Fibroblast of the conjunctiva (primary cell): ENCODE measurements around the gene NFATC2.

Source experiments
- DNase-seq: peaks from one replicate; pipeline ENCODE4 v3.0.0-alpha.2; 2010; ENCODE audit warnings: low read depth

NFATC2 gene

DNA sequence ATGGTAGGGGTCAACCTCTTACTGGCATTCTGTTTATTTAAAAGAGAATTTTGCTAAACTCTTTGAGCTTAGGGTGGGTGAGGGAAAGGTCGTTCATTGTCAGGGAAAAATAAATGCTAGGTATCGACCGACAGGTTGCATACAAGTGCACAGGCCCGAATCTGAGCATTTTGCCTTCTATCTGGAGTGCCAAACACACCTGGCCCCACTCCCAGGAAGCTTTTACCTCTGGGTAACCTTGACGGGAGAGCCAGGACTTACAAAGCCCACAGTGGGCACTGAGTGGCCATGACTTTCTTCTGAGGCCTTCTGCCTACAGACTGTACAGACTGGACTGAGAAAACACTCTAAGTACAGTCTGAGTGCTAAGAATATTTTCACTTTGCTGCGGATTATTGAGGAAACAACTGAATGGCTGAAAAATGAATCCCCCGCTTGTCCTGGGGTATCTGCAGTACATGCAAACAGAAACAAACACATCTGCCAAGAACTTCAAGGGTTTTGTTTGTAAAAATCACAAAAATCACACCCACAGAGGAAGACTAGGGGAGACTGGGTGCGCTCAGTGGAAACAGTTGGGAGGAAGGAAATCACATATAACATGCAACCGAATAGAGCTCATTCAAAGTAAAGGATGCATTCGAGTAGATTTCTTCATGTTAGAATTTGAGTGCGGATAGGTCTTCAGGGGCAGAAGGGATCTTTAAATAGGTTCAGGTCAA, 152.8 kb downstream of the NFATC2 start:
- no peak for DNase-seq

DNA sequence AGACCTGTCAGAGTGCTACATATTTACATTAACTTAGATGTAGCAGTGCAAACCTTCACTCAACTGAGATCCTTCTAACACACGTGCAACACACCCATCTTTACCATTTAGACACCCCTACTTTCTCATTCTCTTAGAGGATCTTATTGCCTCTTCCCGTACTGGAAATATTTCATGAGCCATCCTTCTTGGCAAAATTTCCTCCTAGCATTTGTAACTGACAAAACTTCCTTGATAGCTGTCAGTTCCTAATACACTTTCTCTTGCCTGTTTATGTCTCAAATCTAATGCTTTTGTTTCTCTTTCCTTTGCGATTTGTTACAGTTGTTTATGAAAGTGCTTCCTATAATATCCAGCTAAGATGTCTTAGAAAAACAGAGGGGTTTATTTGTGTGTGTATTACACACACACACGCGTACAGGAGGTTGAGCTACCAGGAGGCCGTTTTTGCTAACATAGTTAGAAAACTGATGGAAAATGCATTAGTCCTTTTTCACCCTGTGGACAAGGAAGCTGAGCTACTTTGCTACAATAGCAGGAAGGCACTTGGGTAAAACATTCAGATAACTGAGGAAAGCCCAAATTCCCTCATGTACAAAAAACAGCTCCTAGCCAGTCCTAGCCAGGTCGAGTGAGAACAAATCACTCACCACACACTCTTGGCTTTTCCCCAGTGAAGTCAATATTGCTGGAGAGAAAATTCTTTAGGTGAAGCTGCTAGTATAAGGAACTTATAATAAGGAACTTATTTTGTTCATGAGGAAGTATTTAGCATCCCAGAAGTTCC, 153.6 kb downstream of the NFATC2 start:
- no peak for DNase-seq

DNA sequence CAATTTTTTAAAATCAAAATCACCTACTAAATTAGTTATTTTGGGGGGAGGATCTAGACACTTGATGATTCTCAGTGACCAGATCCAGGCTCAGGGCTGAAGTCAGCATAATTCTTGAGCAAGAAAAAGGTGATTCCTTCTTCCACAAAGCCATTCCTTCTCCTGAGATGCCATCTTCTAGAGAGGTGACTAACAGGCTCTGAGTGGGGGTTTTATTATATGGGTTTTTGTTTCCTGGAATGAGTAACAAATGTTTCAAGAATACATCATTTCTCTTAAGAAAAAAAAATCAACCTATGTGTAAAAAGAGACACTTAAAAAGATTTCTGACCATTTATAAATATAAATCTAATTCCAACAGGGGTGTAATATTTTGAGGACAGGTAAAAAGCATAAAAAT, 154.3 kb downstream of the NFATC2 start:
- no peak for DNase-seq

DNA sequence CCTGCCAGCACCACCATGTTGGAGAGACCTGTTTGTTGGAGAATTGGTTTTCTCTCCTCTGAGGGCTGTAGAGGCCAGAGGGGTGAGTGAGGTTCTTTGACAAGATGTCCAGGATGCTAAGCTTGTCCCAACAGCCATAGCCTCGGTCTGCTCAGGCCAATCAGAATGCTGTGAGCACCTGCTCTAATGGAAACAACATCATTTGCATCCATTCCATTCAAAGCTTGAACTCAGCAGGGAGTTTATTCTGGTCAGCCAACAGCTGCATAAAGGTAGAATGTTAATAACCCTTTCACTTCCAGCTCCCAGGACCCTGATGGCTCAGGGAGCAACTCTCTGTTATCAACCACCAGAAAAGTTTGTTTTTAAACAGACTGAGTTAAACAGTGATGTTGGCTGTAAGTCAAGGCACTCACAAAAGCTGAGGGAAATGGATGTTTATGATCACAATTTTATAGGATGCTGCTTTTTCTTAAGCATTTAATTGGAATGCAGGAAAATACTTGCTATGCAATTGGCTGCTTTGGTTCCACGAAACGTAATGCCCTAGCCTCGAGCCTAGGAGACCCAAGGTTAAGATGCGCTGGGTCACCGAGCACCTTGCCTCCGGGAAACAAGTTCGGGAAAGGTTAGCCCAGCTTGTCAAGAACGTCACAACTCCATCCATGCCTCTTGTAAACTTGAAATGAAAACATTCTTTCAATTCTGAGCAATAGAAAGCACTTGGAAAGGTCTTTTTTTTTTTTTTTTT, 155.2 kb downstream of the NFATC2 start:
- no peak for DNase-seq

DNA sequence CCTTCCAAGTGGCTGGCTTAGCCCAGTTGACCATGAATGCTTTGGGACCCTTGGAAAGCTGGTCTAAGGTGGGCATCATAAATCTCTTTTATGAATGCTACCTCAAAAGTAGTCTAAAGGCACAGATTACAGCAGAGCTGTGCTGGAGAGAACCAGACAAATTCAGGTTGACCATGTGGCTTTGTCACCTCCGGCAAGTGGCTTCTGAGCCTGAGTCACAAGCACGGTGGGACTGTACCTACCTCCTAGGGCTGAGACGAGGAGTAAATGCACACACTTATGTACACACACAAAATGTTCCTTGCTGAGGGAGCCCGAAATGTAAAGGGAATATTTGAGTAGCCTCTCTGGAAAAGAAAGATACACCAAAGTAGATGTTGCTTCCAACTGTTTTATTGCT, 155.9 kb downstream of the NFATC2 start:
- no peak for DNase-seq

DNA sequence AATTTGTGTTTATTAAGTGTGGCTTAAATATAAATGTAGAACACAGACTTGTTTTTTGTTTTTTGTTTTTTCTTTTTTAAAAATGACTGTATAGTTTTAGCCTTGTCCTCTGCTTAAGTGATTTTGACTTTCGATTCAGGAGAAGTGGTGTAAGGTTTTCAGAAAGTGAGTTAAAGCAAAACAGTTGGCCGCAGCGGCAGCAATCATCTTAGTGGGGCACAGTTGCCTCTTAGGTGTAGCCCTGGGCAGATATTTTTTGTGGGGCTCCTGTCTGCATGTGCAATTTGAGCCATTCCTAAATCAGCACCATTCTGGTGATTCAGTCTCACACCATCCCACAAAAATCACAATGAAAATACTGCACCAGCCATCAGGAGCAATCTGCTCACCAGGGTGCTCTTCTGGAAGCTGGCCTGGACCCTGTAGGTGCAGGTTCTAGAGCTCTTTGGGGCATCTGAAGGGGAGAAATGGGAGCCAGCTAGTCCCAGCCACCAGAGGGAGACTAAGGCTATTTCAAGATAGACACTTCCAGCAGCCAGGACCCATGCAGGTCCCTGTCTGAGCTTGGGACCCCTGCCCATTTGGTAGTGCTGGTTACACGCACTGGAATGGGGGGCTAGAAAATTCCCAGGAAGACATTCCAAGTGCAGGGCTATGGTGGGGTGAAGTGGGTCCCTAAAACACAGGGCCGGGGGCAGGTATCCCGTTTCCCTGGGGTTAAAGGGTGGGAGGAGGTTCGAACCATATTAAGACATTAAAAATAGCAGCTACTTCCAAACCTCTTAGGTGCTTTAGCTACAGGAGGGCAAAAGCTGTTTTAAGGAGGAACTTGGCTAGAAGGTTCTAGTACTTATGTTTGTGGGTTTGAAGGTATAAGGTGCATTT, 156.6 kb downstream of the NFATC2 start:
- no peak for DNase-seq

DNA sequence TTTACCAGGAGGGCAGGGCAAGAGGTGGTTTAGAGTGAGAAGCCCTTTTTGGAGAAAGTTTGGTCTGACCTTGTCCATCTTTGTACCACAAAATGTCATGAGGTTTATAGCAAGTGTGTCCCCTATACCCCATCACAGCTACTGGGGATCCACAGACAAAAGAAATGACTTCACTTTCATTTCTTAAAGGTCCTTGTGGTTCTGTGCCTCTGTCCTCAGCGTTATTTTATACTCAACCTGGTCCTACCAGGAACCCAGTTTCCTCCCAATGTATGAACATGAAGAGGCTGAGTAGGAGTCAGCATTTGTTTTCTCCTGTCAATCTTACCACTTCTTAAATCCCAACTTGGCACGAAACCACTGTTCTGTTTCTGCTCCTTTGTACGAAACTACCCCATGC, 157.6 kb downstream of the NFATC2 start:
- no peak for DNase-seq

DNA sequence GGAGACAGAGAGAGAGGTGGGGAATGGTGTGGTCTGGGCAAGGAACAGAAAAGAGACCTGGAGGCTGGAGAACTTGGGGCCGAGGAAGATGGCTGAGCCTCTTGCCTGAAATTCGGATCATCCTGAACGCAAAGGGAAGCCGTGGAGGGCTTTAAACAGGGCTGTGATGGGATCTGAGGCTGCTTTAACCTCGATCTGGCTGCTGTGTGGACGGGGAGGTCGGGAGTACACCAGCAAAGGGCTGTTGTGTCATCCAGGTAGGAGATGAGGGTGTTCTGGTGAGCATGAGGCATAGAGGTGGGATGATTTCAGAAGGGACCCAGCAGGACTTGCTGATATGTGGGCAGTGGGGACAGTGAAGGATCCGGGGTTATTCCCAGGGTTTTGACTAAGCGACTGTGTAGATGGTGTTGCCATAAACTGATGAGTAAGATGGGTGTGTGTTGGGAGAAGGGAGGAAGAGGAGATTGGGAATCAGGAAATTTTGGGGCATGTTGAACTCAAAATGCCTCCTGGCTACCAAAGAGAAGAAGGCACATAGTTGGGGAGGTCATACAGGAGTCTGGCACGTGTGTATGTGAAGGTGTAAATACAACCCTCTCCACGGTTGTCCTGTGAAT, 158.5 kb downstream of the NFATC2 start:
- no peak for DNase-seq

DNA sequence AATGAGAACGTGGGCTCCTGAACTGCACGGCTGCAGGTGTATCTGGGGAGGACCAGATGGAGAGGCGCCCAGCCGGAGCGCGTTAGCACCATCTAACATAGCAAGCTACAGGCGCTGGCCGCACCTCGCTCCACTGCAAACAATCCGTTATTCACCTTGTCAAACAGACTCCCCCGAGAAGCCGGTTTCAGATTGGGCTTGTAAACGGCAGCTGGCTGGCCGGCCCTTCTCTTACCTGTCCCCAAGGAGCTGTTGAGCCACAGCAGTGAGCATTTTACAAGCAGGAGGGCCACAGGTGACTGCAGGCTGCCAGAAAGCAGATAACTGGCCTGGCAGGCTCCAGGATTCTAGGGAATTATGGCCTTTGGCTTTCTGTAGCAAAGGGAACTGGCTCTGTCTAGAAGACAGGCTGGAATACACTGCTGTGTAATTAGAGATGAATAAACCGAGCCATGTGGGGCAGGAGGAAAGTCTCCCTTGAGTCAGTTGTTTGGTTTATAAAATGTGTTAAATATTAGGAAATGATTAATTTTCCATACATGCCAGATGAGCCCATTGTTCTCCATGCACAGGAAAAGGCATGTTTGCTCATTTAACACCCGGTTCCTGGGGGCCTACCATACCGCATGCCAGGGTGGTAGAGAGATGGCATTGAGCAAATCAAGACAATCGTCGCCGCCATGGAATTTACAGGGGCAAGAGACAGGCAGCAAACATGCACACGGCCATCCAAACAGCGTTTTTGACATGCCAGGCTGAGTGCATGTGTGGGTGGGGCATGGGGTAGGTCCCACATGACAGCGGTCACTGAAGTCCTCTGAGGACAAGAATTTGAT, 159.3 kb downstream of the NFATC2 start:
- no peak for DNase-seq

DNA sequence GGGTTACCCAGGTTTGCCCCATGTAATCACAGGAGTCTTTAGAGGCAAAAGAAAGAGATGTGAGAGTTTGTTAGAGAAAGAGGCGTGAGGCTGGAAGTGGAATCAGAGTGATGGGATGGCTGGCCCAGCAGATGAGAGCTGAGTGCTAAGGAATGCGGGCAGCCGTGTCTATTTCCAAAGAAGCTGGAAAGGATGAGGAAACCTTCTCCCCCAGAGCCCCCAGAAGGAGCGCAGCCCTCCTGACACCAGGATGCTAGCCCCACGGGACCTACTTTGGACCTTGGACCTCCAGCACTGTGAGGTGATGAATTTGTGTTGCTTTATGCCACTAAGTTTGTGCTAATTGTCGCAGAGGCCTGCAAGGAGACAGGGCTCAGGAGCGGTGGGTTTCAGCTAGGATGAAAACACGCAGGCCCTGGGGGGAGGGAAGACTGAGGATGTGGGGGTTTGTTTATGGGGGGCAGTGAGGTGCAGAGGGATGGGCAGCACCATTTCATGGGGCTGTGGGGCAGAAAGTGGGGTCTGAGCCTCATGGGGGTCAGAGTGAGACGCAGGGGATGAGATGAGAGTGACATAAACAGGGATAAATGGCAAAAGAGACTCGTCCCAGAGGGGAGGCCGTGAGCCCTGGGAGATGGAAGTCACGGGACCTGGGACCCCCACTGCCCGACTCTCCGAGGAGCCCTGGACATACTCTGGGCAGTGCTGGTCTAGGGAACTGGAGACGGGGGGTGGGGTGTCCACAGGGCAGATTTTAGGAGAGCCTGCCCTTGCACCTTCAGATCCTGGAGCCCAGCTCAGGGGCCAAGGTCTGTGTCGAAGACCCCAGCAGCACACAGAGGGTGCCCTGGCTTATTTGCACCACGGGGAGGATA, 160.2 kb downstream of the NFATC2 start:
- DNase-seq = no peak

DNA sequence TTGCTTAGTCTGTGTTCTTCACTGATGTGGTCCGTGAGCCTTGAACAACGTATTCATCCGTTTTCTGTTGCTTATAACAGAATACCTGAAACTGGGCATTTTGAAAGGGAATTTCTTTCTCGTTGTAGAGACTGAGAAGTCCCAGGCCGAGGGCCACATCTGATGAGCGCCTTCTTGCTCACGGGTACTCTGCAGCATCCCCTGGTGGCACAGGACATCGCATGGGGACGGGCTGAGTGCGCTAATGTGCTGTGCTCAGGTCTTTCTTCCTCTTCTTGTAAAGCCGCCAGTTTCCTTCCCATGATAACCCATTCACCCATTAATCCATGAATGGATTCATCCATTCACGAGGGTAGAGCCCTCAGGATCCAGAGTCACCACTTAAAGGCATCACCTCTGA, 161.0 kb downstream of the NFATC2 start:
- DNase-seq = no peak

DNA sequence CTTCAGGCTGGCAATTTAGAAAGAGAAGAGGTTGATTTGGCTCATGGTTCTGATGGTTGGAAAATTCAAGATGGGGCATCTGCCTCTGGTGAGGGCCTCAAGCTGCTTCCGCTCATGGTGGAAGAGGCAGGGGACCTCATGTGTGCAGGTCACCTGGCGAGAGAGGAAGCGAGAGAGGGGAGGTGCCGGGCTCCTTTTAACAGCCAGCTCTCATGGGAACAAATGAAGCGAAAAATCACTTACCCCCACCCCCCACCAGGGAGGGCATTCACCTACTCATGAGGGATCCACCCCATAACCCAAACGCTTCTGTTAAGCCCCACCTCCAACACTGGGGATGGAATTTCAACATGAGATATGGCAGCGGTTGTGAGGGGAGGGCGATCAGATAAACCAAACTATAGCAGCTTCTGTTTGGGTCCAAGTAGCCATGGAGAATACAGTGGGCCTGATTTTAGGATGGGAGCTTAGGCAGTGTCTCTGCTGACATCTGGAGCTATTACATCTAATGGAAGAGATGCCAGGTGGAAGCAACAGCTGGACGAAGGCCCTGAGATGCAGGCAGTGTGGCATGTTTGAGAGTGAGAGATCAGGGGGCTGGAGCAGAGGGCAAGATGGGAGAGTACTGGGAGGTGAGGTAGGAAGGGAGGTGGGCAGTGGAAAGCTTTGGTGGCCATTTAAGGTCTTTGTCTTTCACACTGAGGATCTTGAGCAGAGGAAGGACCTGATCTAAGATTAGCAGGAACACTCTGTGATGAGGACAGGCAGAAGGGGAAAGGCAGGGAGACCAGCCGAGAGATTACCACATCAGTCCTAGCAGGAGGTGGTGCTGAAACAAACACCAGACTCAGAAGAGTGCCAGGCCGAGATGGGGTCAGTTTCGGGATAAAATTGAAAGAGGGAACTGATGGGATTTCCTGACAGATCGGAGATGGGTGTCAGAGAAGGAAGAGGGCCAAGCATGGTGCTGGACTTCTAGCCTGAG, 161.8 kb downstream of the NFATC2 start:
- DNase-seq = no peak

DNA sequence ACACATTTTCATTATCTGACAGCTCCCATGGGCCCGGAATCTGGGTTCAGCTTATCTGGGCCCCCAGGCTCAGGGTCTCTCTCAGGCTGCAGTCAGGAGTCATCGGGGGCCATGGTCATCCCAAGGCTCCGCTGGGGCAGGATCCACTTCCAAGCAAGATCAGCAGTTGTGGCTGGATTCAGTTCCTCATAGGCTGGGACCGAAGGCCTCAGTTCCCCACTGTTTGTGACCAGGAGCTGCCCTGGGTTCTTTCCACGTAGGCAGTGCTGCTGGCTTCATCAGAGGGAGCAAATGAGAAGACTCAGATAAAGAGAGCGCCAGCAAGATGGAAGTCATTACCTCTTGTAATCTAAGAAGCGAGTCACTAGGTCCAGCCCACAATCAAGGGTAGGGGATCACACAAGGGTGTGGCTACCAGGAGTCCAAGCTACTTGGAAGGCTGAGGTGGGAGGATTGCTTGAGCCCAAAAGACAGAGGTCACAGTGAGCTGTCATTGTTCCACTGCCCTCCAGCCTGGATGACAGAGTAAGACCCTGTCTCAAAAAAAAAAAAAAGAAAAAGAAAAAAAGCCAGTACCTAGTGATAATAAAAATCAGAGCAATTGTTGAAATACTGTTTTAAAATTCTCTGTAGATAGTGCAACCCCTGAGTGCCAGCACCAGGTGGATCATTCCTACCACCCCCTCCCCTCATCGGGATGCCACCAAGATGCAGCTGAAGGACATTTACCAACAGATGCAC, 162.7 kb downstream of the NFATC2 start:
- DNase-seq = no peak

DNA sequence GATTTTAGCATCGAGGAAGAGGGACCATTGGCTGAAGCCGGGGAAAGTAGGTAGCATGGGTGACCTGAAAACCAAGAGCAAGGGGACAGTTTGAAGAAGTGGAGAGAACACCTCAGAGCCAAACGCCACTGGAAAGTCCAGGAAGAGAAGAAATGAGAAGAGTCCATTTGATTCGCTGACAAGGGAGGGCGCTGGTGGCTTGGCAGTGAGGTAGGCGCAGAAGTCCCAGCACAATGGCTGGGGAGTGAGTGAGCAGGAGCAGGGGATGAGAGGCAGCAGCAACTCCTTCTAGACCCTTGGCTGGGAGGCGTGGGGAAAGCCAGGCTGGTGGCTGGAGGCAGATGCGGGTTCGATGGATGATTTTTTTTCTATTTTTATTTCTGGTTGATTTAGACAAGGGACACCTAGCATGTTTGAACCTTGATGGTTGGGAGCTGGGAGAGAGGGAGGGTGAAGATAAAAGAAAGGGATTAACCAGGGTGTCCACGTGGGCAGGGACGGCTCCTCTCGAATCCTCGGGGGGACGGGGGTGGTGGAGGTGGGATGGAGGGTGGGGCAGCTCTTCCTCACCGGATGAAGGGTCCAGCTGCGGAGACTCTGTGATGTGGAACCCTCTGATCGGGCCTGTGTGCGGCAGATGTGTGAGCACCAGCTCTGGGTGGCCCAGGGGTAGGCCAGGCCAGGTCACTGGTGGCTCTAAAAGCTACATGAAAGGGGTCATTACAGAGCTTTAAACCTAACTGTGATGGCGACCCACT, 164.2 kb downstream of the NFATC2 start:
- no peak for DNase-seq

DNA sequence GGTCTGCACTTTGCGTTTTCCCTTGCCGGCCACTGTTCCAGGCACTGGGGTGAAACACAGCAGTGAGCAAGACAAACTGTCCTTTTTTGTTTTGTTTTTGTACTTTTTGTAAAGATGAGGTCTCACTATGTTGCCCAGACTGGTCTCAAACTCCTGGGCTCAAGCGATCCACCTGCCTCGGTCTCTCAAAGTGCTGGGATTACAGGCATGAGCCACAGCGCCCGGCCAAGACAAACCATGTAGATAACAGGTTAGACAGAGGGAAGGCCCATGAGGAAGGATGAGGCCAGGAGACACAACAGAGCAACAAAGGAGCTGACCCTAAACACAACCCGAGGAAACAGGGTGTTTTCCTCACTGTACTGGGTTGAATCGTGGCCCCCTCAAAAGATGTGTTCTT, 165.4 kb downstream of the NFATC2 start:
- no peak for DNase-seq

DNA sequence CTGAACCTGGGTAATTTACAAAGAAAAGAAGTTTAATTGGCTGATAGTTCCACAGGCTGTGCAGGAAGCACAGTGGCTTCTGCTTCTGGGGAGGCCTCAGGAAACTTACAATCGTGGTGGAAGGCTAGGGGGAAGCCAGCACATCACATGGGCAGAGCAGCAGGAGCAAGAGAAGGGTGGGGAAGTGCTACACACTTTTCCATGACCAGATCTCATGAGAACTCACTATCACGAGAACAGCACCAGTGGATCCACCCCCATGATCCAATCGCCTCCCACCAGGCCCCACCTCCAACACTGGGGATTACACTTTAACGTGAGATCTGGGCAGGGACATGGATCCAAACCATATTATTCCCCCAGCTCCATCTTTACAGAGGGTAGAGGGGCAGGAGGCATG, 166.4 kb downstream of the NFATC2 start:
- DNase-seq = no peak

DNA sequence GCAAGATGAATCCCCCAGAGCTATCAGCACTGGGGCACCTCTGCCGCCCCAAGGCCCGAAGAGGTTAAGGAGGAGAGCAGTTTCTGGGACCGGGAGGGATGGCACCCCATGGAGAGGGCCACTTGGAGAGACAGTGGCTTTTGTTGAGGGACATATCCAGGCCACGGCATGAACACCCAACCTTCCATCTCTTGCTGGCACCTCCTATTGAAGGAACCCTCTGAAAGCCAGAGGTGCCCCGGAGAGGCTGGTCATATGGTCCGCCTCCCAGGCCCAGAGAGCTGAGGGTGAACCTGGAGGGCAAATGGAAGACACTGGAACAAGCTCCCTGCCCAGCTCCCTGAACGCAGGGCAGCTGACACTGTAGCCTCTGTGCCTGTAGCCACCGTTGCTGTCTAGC, 167.0 kb downstream of the NFATC2 start:
- no peak for DNase-seq
